GM06990 (cell line): ENCODE measurements around the gene ADAMTS17.

Source experiments
- DNase-seq: peaks from one replicate; pipeline ENCODE4 v3.0.0-alpha.2; 2011; ENCODE audit not compliant: insufficient read length; ENCODE audit errors: extremely low read depth
- H3K27me3 ChIP-seq: replicated peaks from 2 replicates; pipeline ENCODE4 v1.6.0; 2011; ENCODE audit warnings: low read length; ENCODE audit not compliant: control insufficient read depth, insufficient read depth
- H3K36me3 ChIP-seq: 2 replicates; pipeline ENCODE4 v1.5.1; 2011; ENCODE audit warnings: low read length; ENCODE audit not compliant: control insufficient read depth, insufficient read depth
- H3K4me3 ChIP-seq: replicated peaks from 2 replicates; pipeline ENCODE4 v1.5.1; 2011; ENCODE audit warnings: low read depth, mild to moderate bottlenecking, control low read depth, low read length
- TF ChIP-seq, protein P1 (sequence below): IDR thresholded peaks from 2 replicates; pipeline ENCODE4 v1.5.1; 2011; ENCODE audit warnings: low read length, control low read depth, mild to moderate bottlenecking, inconsistent platforms; ENCODE audit not compliant: insufficient read depth, poor library complexity, severe bottlenecking

The ADAMTS17 gene

DNA sequence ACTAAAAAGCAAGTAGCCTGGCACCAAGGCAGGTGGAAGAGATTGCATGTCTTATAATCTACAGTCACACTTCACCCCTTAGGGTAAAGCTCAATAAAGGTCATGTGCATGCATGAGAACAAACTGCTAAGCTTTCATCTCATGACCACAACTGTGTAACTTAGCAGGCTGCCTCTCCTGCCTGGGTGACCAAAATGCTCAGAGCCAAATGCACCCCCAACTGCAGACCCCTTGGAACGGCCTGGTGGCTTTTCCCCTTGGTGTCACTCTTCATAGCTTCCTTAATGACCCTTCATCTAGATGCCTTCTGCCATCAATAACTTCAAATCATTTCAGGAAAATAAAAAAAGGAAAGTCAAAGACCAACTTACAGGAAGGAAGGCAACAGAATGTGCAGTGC is 88.1 kb downstream of the ADAMTS17 start:
- no peak for DNase-seq
- no peaks in the 10 kb centered on the region for H3K36me3 ChIP-seq
- TF ChIP-seq, protein P1, sequence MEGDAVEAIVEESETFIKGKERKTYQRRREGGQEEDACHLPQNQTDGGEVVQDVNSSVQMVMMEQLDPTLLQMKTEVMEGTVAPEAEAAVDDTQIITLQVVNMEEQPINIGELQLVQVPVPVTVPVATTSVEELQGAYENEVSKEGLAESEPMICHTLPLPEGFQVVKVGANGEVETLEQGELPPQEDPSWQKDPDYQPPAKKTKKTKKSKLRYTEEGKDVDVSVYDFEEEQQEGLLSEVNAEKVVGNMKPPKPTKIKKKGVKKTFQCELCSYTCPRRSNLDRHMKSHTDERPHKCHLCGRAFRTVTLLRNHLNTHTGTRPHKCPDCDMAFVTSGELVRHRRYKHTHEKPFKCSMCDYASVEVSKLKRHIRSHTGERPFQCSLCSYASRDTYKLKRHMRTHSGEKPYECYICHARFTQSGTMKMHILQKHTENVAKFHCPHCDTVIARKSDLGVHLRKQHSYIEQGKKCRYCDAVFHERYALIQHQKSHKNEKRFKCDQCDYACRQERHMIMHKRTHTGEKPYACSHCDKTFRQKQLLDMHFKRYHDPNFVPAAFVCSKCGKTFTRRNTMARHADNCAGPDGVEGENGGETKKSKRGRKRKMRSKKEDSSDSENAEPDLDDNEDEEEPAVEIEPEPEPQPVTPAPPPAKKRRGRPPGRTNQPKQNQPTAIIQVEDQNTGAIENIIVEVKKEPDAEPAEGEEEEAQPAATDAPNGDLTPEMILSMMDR, result no peak
- H3K27me3 ChIP-seq, result no peaks in the 10 kb centered on the region
- H3K4me3 ChIP-seq, result no peak overlapping the region

DNA sequence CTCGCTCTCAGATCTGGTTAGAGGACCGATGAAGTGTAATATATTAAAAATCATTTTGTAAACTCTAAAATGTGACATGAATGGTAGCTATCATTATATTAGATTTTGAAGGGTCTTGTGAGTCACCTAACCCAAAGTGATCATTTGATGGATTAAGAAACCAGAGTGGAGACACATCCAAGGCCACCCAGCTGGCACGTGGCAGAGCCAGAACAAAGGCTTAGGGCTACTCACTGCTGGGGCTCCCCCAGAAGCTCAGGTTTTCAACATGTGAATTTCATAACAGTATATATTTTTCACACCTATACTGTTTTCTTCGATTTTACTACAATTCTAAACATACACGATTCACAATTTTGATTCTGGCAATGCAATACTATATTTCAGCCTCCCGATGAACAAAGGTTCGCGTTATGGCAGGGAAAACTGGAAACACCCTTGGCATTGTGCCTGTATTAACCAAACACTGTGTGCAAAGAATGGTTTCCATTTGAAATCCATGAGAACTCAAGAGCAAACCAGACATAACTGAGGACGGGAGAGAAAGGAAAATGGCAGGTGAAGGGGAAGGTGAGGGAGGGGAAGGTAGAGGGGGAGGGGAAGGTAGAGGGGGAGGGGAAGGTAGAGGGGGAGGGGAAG is 88.9 kb downstream of the ADAMTS17 start:
- Histone ChIP-seq H3K36me3 (no peaks in the 10 kb centered on the region), H3K27me3 (no peaks in the 10 kb centered on the region), H3K4me3 (no peak overlapping the region)
- DNase-seq, result no peak
- TF ChIP-seq, protein P1, result no peak

- Histone ChIP-seq H3K27me3 (no peaks in the 10 kb centered on the region), H3K36me3 (no peaks in the 10 kb centered on the region), H3K4me3 (no peak overlapping the region)
- no peak for DNase-seq
- TF ChIP-seq, protein P1, result no peak
These were observed 89.4 kb downstream of the ADAMTS17 start for GRCh38 chr15:100252359-100252758.

DNA sequence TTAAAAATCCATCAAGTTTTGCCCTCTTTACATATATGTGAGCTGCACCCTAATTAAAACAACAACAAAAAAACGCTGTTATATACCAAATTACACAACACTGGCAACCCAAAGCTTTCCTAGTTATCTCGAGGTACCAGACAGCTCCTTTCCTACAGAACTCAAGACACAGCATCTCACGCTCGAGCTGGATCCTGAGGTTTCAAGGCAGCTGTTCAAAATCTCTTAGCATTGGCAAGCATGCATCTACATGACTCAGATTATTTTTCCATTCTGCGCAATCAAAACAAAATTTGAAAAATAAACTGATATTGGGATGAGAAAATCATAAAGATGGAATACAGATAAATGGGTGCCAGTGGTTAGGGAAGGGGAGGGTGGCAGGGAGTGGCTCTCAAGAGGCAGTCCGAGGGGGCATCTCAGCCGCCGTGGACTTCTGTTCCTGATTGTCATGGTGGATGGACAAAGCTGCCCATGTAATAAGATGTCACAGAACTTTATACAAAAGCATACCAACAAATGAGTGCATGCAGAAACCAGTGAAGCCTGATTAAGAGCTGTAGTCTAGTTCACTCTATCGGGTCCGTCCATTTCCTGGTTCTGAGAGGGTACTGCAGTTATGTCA is 91.5 kb downstream of the ADAMTS17 start:
- no peak for DNase-seq
- TF ChIP-seq, protein P1, result no peak
- no peak overlapping the region for H3K4me3 ChIP-seq

GRCh38 chr15:100249096-100249815 is 92.5 kb downstream of the ADAMTS17 start:
- TF ChIP-seq, protein P1, result no peak
- H3K27me3 ChIP-seq, result no peaks in the 10 kb centered on the region
- no peak for DNase-seq
- H3K36me3 ChIP-seq, result no peaks in the 10 kb centered on the region
- H3K4me3 ChIP-seq, result no peak overlapping the region

More for the DNA sequence above, 91.5 kb downstream of the ADAMTS17 start:
- Histone ChIP-seq H3K27me3 (no peaks in the 10 kb centered on the region), H3K36me3 (no peaks in the 10 kb centered on the region)
